ENCODE measurements around the gene DHX29.

- TF ChIP-seq, protein P1, sequence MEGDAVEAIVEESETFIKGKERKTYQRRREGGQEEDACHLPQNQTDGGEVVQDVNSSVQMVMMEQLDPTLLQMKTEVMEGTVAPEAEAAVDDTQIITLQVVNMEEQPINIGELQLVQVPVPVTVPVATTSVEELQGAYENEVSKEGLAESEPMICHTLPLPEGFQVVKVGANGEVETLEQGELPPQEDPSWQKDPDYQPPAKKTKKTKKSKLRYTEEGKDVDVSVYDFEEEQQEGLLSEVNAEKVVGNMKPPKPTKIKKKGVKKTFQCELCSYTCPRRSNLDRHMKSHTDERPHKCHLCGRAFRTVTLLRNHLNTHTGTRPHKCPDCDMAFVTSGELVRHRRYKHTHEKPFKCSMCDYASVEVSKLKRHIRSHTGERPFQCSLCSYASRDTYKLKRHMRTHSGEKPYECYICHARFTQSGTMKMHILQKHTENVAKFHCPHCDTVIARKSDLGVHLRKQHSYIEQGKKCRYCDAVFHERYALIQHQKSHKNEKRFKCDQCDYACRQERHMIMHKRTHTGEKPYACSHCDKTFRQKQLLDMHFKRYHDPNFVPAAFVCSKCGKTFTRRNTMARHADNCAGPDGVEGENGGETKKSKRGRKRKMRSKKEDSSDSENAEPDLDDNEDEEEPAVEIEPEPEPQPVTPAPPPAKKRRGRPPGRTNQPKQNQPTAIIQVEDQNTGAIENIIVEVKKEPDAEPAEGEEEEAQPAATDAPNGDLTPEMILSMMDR (IDR thresholded peaks at IDR 0.05) = no peak
- TF ChIP-seq POLR2A (IDR thresholded peaks at IDR 0.05) = no peak
Measured at GRCh38 chr5:55236800-55237199, 70.7 kb downstream of the DHX29 start.

Measured in testis (tissue), 2 donors.